ENCODE data around the gene SDHB.

GRCh38 chr1:17098446-17099317 lies 44.9 kb upstream of the SDHB start:
- TF ChIP-seq CTCF (tag by site-specific recombination; IDR thresholded peaks at IDR 0.05) (no peak), REPIN1 (tag by site-specific recombination; IDR thresholded peaks at IDR 0.05; ENCODE audit: low read depth) (no peak), YY1 (tag by site-specific recombination; IDR thresholded peaks at IDR 0.05) (no peak), ZNF366 (tag by site-specific recombination; conservative IDR thresholded peaks at IDR 0.05) (no peak), ZNF16 (tag by site-specific recombination; IDR thresholded peaks at IDR 0.05; ENCODE audit: low read depth) (no peak), TSHZ1 (tag by site-specific recombination; IDR thresholded peaks at IDR 0.05; ENCODE audit: borderline replicate concordance) (no peak), ZBTB21 (tag by site-specific recombination; IDR thresholded peaks at IDR 0.05) (no peak), ZNF660 (tag by site-specific recombination; IDR thresholded peaks at IDR 0.05) (no peak), ZNF146 (tag by site-specific recombination; IDR thresholded peaks at IDR 0.05) (no peak)
- TF ChIP-seq, protein P1, sequence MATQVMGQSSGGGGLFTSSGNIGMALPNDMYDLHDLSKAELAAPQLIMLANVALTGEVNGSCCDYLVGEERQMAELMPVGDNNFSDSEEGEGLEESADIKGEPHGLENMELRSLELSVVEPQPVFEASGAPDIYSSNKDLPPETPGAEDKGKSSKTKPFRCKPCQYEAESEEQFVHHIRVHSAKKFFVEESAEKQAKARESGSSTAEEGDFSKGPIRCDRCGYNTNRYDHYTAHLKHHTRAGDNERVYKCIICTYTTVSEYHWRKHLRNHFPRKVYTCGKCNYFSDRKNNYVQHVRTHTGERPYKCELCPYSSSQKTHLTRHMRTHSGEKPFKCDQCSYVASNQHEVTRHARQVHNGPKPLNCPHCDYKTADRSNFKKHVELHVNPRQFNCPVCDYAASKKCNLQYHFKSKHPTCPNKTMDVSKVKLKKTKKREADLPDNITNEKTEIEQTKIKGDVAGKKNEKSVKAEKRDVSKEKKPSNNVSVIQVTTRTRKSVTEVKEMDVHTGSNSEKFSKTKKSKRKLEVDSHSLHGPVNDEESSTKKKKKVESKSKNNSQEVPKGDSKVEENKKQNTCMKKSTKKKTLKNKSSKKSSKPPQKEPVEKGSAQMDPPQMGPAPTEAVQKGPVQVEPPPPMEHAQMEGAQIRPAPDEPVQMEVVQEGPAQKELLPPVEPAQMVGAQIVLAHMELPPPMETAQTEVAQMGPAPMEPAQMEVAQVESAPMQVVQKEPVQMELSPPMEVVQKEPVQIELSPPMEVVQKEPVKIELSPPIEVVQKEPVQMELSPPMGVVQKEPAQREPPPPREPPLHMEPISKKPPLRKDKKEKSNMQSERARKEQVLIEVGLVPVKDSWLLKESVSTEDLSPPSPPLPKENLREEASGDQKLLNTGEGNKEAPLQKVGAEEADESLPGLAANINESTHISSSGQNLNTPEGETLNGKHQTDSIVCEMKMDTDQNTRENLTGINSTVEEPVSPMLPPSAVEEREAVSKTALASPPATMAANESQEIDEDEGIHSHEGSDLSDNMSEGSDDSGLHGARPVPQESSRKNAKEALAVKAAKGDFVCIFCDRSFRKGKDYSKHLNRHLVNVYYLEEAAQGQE (tag by site-specific recombination; IDR thresholded peaks at IDR 0.05) = no peak
- TF ChIP-seq, protein P2, sequence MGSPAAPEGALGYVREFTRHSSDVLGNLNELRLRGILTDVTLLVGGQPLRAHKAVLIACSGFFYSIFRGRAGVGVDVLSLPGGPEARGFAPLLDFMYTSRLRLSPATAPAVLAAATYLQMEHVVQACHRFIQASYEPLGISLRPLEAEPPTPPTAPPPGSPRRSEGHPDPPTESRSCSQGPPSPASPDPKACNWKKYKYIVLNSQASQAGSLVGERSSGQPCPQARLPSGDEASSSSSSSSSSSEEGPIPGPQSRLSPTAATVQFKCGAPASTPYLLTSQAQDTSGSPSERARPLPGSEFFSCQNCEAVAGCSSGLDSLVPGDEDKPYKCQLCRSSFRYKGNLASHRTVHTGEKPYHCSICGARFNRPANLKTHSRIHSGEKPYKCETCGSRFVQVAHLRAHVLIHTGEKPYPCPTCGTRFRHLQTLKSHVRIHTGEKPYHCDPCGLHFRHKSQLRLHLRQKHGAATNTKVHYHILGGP (tag by site-specific recombination; IDR thresholded peaks at IDR 0.05) = no peak

Data from HEK293 (cell line).